Neural cell (in vitro differentiated cells): ENCODE measurements around the gene MBD3. TPM values are rescaled to one million over a fixed set of nuclear protein-coding genes. Genes with fewer than 3 reads are reported as not detected.
A peak's percentile ranks its signal among the peaks of the same experiment; 100 is the strongest.

Experiments
- H2AFZ ChIP-seq: fragments of 200-600, 300-800 bp; sonication (generic), shearing (Covaris generic); 2 replicates; pipeline ENCODE4 v1.6.0; 2014; ENCODE audit warnings: low read depth, mild to moderate bottlenecking, antibody characterized with exemption, low read length, moderate library complexity
- H3F3A ChIP-seq: fragments of 200-600 bp; shearing (Covaris generic); 2 replicates; pipeline ENCODE4 v1.6.1; 2016; ENCODE audit warnings: mild to moderate bottlenecking, moderate library complexity, mixed read lengths, antibody characterized with exemption, low read length; ENCODE audit not compliant: insufficient read depth, poor library complexity, severe bottlenecking
- H3K27ac ChIP-seq: fragments of 200-600, 300-800 bp; sonication (generic), shearing (Covaris generic); 2 replicates; pipeline ENCODE4 v1.5.1; 2014; ENCODE audit warnings: mild to moderate bottlenecking, low read length, moderate library complexity
- H3K27me3 ChIP-seq: fragments of 300-800, 200-600 bp; sonication (generic), shearing (Covaris generic); 2 replicates; pipeline ENCODE4 v1.6.0; 2014; ENCODE audit warnings: mild to moderate bottlenecking, low read depth, low read length, moderate library complexity; ENCODE audit not compliant: insufficient read depth
- H3K36me3 ChIP-seq: fragments of 300-800, 200-600 bp; sonication (generic), shearing (Covaris generic); 2 replicates; pipeline ENCODE4 v1.5.1; 2014; ENCODE audit warnings: mild to moderate bottlenecking, antibody characterized with exemption, low read length, moderate library complexity; ENCODE audit not compliant: insufficient read depth
- H3K4me2 ChIP-seq: fragments of 300-800, 200-600 bp; sonication (generic), shearing (Covaris generic); 2 replicates; pipeline ENCODE4 v1.6.0; 2014; ENCODE audit warnings: mild to moderate bottlenecking, low read length
- H3K4me3 ChIP-seq: fragments of 300-800, 200-600 bp; sonication (generic), shearing (Covaris generic); 2 replicates; pipeline ENCODE4 v1.5.1; 2014; ENCODE audit warnings: mild to moderate bottlenecking, low read length, moderate library complexity
- H3K79me2 ChIP-seq: fragments of 200-600 bp; shearing (Covaris generic); replicated peaks from 2 replicates; pipeline ENCODE4 v1.6.0; 2014; ENCODE audit warnings: mild to moderate bottlenecking, low read length, moderate library complexity; ENCODE audit not compliant: insufficient read depth
- H3K9ac ChIP-seq: fragments of 300-800, 200-600 bp; sonication (generic), shearing (Covaris generic); 2 replicates; pipeline ENCODE4 v1.6.1; 2016; ENCODE audit warnings: mild to moderate bottlenecking, low read length, mixed read lengths
- H3K9me2 ChIP-seq: fragments of 200-600 bp; shearing (Covaris generic); 2 replicates; pipeline ENCODE4 v1.6.1; 2016; ENCODE audit warnings: mild to moderate bottlenecking, low read length, mixed read lengths; ENCODE audit not compliant: insufficient read depth
- H3K9me3 ChIP-seq: fragments of 200-600, 300-800 bp; sonication (generic), shearing (Covaris generic); 2 replicates; pipeline ENCODE4 v1.6.1; 2016; ENCODE audit warnings: mild to moderate bottlenecking, mixed run types, low read length, moderate library complexity, mixed read lengths
- H4K20me1 ChIP-seq: fragments of 200-600 bp; shearing (Covaris generic); 2 replicates; pipeline ENCODE4 v1.6.1; 2016; ENCODE audit warnings: mild to moderate bottlenecking, mixed run types; ENCODE audit not compliant: insufficient read depth
- CTCF ChIP-seq: fragments of 450-650 bp; IDR thresholded peaks from 2 replicates; pipeline ENCODE4 v1.5.1; 2014; ENCODE audit warnings: antibody characterized with exemption, mild to moderate bottlenecking, moderate library complexity; ENCODE audit not compliant: poor library complexity, severe bottlenecking
- EP300 ChIP-seq: fragments of 450-650 bp; conservative IDR thresholded peaks from 2 replicates; pipeline ENCODE4 v1.6.1; 2014; ENCODE audit warnings: antibody characterized with exemption, mild to moderate bottlenecking, moderate library complexity; ENCODE audit not compliant: poor library complexity, severe bottlenecking
- EZH2 ChIP-seq: fragments of 200-600, 300-800 bp; shearing (Covaris generic), sonication (generic); IDR thresholded peaks from 2 replicates; pipeline ENCODE4 v1.6.1; 2014; ENCODE audit warnings: antibody characterized with exemption, low read length, borderline replicate concordance, mild to moderate bottlenecking; ENCODE audit not compliant: insufficient read depth, poor library complexity, severe bottlenecking
- MXI1 ChIP-seq: fragments of 450-650 bp; conservative IDR thresholded peaks from 2 replicates; pipeline ENCODE4 v1.6.1; 2014; ENCODE audit warnings: antibody characterized with exemption, mild to moderate bottlenecking; ENCODE audit not compliant: poor library complexity, severe bottlenecking
- POLR2AphosphoS5 ChIP-seq: IDR thresholded peaks from 2 replicates; pipeline ENCODE4 v1.6.1; 2012
- RAD21 ChIP-seq: fragments of 450-650 bp; conservative IDR thresholded peaks from 2 replicates; pipeline ENCODE4 v1.6.1; 2014; ENCODE audit warnings: antibody characterized with exemption, mild to moderate bottlenecking, moderate library complexity
- REST ChIP-seq: IDR thresholded peaks from 2 replicates; pipeline ENCODE4 v1.6.1; 2012; ENCODE audit warnings: borderline replicate concordance
- SMC3 ChIP-seq: fragments of 450-650 bp; conservative IDR thresholded peaks from 2 replicates; pipeline ENCODE4 v1.6.1; 2014; ENCODE audit warnings: antibody characterized with exemption, mild to moderate bottlenecking, moderate library complexity; ENCODE audit not compliant: poor library complexity
- polyA plus RNA-seq: library from polyadenylated mRNA; depleted of rRNA; stranded (reverse); fragments of >200 nt; gene quantifications from 2 replicates; pipeline ENCODE4 v1.2.3, GENCODE V29; 2014

The MBD3 gene
- polyA plus RNA-seq, 1 donor from 2014 or later: 80.1 TPM

GRCh38 chr19:1558552-1558951 lies 34.1 kb downstream of the MBD3 start:
- Histone ChIP-seq H3K9ac (no peak overlapping the region), H3K27me3 (no peaks in the 10 kb centered on the region), H3K4me2 (no peak overlapping the region), H3K9me3 (no peaks in the 10 kb centered on the region), H3K4me3 (no peak overlapping the region), H3F3A (no peaks in the 10 kb centered on the region), H3K9me2 (no peaks in the 10 kb centered on the region), H2AFZ (no peak overlapping the region), H4K20me1 (peaks cover 39% of the 10 kb centered on the region), H3K36me3 (peaks cover 5% of the 10 kb centered on the region), H3K27ac (no peak overlapping the region), H3K79me2 (peaks cover 41% of the 10 kb centered on the region)
- TF ChIP-seq POLR2AphosphoS5 (no peak), EZH2 (no peak), SMC3 (no peak), RAD21 (no peak)

GRCh38 chr19:1556390-1557070 lies 36.1 kb downstream of the MBD3 start:
- Histone ChIP-seq H3K4me2 (no peak overlapping the region), H4K20me1 (peaks cover 29% of the 10 kb centered on the region), H3K9me2 (no peaks in the 10 kb centered on the region), H3K9me3 (no peaks in the 10 kb centered on the region), H3K27ac (no peak overlapping the region), H3K79me2 (peaks cover 26% of the 10 kb centered on the region), H3K9ac (no peak overlapping the region), H2AFZ (no peak overlapping the region), H3K27me3 (no peaks in the 10 kb centered on the region), H3F3A (no peaks in the 10 kb centered on the region), H3K4me3 (no peak overlapping the region), H3K36me3 (peaks cover 5% of the 10 kb centered on the region)
- TF ChIP-seq MXI1: no peak
- TF ChIP-seq EZH2: no peak
- TF ChIP-seq POLR2AphosphoS5: peak; percentile 3
- TF ChIP-seq CTCF: no peak
- no peak for TF ChIP-seq REST
- TF ChIP-seq EP300: no peak
- no peak for TF ChIP-seq RAD21
